ENCODE results near the gene PLXNC1. TPM values are rescaled to one million over a fixed set of nuclear protein-coding genes. Genes with fewer than 3 reads are reported as not detected.

The PLXNC1 gene
- total RNA-seq, 2 donors from 2014 or later, result 9.2 to 15.3 TPM

DNA sequence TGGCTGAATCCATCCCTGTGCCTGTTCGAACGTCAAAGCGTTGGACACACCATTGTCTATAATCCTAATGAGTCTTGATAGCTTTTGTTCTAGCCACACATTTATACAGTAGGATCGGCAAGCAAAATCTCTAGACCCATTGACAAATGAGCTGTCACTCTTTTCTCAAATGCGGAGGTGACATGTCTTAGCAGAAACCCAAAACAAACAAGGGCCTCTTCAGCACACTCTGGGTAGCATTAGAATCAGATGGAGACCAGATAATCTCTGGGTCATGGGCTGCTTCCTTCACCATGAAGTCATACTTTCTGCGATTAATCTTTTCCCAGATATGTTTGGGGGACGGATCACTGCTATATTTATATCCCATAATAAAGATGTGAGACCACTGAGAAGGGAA is 100.2 kb downstream of the PLXNC1 start:
- intact Hi-C loops (cut with DNase I), result no loop called here
- no peak for DNase-seq (ENCODE audit: low spot score)

DNA sequence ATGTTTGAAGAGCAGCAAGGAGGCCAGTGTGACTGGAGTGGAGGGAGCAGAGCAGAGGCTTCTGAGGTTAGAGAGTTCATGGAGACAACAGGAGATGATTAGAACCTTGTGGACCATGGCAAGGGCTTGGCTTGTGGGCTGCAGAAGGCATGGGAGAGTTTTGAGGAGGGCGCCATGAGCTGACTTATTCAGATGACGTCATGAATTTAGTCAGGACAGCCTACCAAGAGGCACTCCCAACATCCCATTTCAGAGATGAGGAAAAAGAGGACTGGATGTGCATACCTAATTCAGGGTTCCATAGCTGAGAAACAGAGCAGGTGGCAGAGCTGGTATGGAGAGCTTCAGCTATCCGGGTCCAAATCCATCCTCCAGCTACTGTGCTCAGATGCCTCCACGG is 101.8 kb downstream of the PLXNC1 start:
- intact Hi-C loops (cut with DNase I), result no loop called here
- no peak for DNase-seq (ENCODE audit: low spot score)

DNA sequence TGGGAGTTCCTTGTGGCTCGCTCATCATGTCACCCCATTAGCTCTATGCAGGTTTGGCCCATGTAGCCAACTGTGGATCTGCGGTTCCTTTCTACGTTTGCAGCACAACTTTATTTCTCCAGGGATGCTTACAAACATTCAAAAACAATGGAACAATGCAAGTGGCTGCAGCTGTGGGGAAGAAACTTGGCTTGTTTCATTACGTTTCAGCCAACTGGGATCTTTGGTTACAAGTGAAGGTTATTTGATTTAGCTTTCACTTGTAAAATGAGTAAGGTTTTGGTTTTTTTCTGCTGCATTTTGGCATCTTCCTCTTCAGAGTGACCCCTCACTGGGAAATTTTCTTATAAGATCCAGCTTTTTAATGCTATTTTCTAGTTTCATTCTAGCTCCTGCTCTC is 105.9 kb downstream of the PLXNC1 start:
- no peak for DNase-seq (ENCODE audit: low spot score)
- intact Hi-C loops (cut with DNase I), result no loop called here

GRCh38 chr12:94255006-94255405 is 106.6 kb downstream of the PLXNC1 start:
- intact Hi-C loops (cut with DNase I), result no loop called here
- DNase-seq (ENCODE audit: low spot score), result no peak

DNA sequence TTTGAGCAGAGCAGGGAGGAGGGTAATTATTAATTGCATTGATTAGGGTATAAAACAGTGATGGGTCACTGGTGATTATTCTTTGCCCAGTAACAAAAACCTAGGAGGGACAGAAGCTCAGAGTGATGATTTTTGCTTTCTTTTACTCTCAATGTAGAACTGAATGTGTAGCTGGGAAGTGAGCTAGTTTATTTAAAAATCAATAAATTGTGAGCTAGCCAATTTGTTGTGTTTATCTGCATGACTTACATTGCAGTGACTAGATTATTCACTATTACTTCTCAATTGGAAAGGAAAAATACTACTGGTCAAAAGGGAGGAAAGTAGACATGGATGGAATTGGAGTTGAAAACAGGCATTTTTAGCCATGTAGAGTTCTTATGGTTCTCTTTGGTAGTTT is 107.1 kb downstream of the PLXNC1 start:
- intact Hi-C loops (cut with DNase I), result no loop called here
- DNase-seq (ENCODE audit: low spot score), result no peak

GRCh38 chr12:94258593-94258992 is 110.2 kb downstream of the PLXNC1 start:
- intact Hi-C loops (cut with DNase I), result no loop called here
- no peak for DNase-seq (ENCODE audit: low spot score)

- no peak for DNase-seq (ENCODE audit: low spot score)
- intact Hi-C loops (cut with DNase I), result no loop called here
These were observed 111.6 kb downstream of the PLXNC1 start for GRCh38 chr12:94260017-94260416.

- no peak for DNase-seq (ENCODE audit: low spot score)
- intact Hi-C loops (cut with DNase I), result no loop called here
These were observed 112.3 kb downstream of the PLXNC1 start for GRCh38 chr12:94260717-94261116.

DNA sequence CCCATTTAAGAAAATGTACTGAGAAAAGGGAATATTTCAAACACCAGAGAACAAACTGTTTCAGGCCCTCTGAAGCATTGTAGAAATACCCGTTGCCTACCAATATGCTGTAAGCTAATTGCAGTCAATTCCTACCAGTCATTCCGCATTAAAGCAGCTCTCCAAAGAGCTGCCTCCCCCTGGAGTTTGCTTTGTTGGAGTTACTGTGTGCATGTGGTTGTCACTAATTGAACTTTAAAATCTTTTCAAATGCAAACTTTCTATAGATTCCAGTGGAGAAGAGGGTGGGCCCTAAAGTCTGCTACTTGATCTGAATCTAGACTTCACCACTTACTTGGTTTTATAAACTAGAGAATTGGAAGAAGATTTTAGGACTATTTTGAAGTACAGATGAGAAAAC is 112.7 kb downstream of the PLXNC1 start:
- DNase-seq (ENCODE audit: low spot score), result no peak
- intact Hi-C loops (cut with DNase I), result no loop called here

DNA sequence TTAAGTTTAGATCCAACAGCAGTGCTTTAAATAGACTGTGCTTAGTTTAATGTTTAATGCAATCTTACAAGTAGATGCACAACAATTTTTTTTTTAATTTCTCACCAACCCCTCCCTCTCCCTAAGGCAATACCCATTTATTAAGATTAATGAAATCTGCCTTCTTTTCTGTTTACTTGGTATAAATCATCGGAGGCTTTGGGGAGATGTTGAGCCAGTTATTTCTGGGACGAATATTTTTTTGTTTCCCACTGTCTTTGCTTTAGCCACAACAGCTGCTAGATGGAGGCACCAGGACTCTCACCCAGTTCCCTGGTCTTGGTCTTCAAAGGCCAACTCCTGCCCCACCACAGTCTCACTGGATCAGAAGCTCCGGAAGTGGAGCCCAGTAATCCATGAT is 113.4 kb downstream of the PLXNC1 start:
- intact Hi-C loops (cut with DNase I), result no loop called here
- DNase-seq (ENCODE audit: low spot score), result no peak

DNA sequence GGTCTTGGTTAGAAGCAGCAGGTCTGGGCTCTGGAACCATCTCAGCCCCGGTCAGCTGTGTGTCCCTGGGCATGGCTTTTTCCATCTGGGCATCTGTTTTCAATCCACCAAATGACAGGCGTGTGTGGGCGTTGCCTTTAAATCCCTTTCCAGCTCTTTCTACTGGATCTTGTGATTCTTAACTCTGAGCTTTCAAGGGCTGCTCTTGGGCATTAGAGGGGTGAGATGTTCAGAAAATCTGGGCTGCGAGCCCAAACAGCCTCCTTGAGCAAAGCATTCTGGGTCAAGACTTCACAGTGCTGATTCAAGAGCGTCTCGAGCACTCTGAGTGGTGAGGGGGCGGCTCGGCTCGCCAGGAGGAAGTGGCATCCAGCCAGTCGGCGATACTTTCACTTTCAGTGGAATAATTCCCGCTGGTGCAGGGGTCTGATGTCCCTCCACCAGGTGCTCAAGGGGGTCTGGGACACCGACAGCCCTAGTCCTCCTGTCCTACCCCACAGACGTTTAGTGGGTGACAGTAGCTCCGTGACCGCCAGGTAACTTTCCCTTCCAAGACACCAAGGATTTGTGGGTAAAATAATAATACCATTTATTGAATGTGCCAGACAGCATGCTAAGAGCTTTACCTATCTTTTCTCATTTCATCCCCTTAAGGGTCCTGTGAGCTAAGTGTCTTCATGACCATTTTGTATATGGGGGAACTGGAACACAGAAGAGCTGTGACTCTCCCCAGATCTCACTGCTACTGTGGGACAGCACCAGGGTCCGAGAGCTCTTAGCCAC is 114.0 kb downstream of the PLXNC1 start:
- DNase-seq (ENCODE audit: low spot score), result peak; percentile 95
- intact Hi-C loops (cut with DNase I), result no loop called here

- intact Hi-C loops (cut with DNase I), result no loop called here
- DNase-seq (ENCODE audit: low spot score), result no peak
These were observed 114.8 kb downstream of the PLXNC1 start for GRCh38 chr12:94263011-94263811.

DNA sequence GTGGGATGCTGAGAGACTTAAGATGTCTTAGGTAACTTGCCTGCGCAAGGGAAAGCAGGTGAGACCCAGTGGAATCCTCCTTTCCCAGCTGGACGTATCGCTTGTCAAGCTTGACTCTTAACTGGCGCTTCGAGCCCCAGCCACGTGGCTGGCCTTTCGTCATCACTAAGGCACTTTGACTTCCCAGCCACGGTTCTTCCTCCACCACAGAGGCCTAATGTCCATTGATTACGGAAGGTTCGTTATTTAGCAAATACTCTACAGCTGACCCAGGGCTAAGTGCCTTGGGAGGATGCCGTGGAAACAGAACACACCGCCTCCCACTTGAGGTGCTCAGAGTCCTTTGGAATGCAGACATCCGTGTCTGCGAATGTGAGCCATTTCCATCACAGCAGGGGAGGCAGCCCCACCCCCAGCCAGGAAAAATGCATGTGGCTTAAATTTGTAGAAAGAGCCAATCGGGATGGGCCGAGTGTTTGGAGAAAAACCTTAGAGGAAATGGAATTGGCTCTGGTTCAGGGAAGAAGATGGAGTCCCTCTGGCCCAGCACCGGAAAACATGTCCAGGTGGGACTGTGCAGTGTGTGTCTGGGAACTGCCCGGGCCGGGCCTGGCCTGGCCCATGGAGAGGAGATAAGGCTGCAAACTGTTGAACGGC is 115.7 kb downstream of the PLXNC1 start:
- no peak for DNase-seq (ENCODE audit: low spot score)
- intact Hi-C loops (cut with DNase I), result no loop called here

- intact Hi-C loops (cut with DNase I), result no loop called here
- DNase-seq (ENCODE audit: low spot score), result no peak
These were observed 116.5 kb downstream of the PLXNC1 start for GRCh38 chr12:94264736-94265485.

DNA sequence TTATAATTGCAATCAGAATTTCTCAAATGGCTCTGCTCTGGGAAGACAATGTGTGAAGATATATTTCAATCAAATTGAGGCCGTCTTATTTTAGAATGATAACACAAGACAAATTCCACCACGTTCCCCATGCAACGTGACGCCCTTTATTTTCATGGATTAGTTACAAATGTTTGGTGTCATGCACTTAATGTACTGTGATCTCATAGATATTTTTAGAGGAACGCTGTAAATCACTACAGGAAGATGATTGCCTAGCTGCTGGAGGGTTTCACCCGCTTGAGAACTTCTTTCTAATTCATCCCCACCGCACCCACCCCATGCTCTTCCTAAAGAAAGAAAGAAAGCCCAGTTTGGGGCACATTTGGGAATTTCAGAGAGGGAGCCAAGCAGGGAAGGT is 117.2 kb downstream of the PLXNC1 start:
- intact Hi-C loops (cut with DNase I), result no loop called here
- no peak for DNase-seq (ENCODE audit: low spot score)

GRCh38 chr12:94265966-94266745 is 117.8 kb downstream of the PLXNC1 start:
- intact Hi-C loops (cut with DNase I), result no loop called here
- DNase-seq (ENCODE audit: low spot score), result no peak

DNA sequence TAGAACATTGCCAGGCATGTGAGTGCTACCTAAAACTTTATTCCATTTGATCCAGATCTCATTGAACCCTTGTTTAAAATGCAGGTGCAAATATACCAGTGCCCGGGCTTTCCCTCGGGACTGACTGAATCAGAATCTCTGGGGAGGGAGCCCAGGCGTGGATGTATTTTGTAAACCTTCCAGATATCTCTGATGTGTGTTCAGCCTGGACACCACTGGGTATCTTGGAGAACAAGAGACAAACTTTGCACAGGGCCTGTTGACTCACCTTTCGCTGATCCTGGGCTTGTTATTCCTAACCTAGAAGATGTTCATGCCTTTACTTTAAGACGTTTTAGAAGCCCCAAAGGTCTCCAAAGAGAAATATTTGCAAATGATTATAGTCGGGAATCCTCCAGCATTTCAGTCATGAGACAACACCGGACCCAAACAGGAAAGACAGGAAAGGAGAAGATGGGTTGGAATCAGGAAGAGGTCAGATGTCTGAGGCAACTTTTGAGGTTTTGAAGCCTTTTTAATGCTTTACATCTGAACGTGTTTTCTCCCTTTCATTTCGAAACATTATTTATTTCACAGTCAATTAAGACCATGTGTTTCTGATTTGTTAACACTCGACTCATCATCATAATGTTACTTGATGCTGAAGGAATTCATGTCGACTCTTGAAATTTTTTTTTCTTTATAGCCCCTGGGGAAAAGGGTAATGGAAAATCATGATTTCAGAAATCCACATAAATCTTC is 118.6 kb downstream of the PLXNC1 start:
- no peak for DNase-seq (ENCODE audit: low spot score)
- intact Hi-C loops (cut with DNase I), result no loop called here

- DNase-seq (ENCODE audit: low spot score), result no peak
- intact Hi-C loops (cut with DNase I), result no loop called here
These were observed 119.1 kb downstream of the PLXNC1 start for GRCh38 chr12:94267537-94267872.

Measured in posterior vena cava (tissue), 2 donors.